Neural cell (in vitro differentiated cells): ENCODE data around the gene CHIC1. TPM values are rescaled to one million over a fixed set of nuclear protein-coding genes. Genes with fewer than 3 reads are reported as not detected.

ENCODE experiments used
- polyA plus RNA-seq: library from polyadenylated mRNA; depleted of rRNA; stranded (reverse); fragments of >200 nt; gene quantifications from 2 replicates; pipeline ENCODE4 v1.2.3, GENCODE V29; 2014

The CHIC1 gene
- polyA plus RNA-seq, 1 donor from 2014 or later, result 15.2 TPM

Other genes with a start within 250 kb of the CHIC1 start
- not detected in 2 replicates for gene CDX4, start 116.1 kb upstream of the CHIC1 start, polyA plus RNA-seq